HepG2 (cell line): Measurements from ENCODE around the gene ATAD1. TPM values are rescaled to one million over a fixed set of nuclear protein-coding genes. Genes with fewer than 3 reads are reported as not detected.

Experiments
- CBX5 ChIP-seq: sonication (generic); formaldehyde crosslinking; IDR thresholded peaks from 2 replicates; pipeline ENCODE4 v1.4.0; 2020; ENCODE audit warnings: missing genetic modification reagents, borderline replicate concordance
- DMAP1 ChIP-seq: IDR thresholded peaks from 2 replicates; pipeline ENCODE4 v1.6.1; 2016
- MTA3 ChIP-seq: sonication (generic); formaldehyde crosslinking; IDR thresholded peaks from 2 replicates; pipeline ENCODE4 v1.4.0; 2020; ENCODE audit warnings: missing genetic modification reagents
- RARG ChIP-seq: sonication (generic); formaldehyde crosslinking; IDR thresholded peaks from 2 replicates; pipeline ENCODE4 v1.4.0; 2020; ENCODE audit warnings: low read depth, mild to moderate bottlenecking, missing genetic modification reagents
- RXRA ChIP-seq: sonication (generic); formaldehyde crosslinking; IDR thresholded peaks from 2 replicates; pipeline ENCODE4 v1.5.1; 2020; ENCODE audit warnings: missing genetic modification reagents
- SNRNP70 ChIP-seq: fragments of 200-400 bp; formaldehyde crosslinking; IDR thresholded peaks from 2 replicates; pipeline ENCODE4 v1.6.1; 2017; ENCODE audit warnings: mild to moderate bottlenecking, low read depth, low read length, moderate library complexity
- SRF ChIP-seq: IDR thresholded peaks from 2 replicates; pipeline ENCODE4 v1.6.1; 2011; ENCODE audit warnings: mild to moderate bottlenecking, low read depth, low read length, moderate library complexity
- ZFP37 ChIP-seq: sonication (generic); formaldehyde crosslinking; IDR thresholded peaks from 2 replicates; pipeline ENCODE4 v1.4.0; 2020; ENCODE audit warnings: missing genetic modification reagents, borderline replicate concordance
- ZMAT3 ChIP-seq: sonication (generic); formaldehyde crosslinking; conservative IDR thresholded peaks from 2 replicates; pipeline ENCODE4 v1.7.0; 2021; ENCODE audit warnings: missing genetic modification reagents
- ZNF234 ChIP-seq: sonication (generic); formaldehyde crosslinking; conservative IDR thresholded peaks from 2 replicates; pipeline ENCODE4 v1.5.1; 2020; ENCODE audit warnings: mild to moderate bottlenecking, missing genetic modification reagents
- ZNF326 ChIP-seq: sonication (generic); formaldehyde crosslinking; IDR thresholded peaks from 2 replicates; pipeline ENCODE4 v1.4.0; 2020; ENCODE audit warnings: missing genetic modification reagents, borderline replicate concordance
- ZNF34 ChIP-seq: sonication (generic); formaldehyde crosslinking; IDR thresholded peaks from 2 replicates; pipeline ENCODE4 v1.4.0; 2020; ENCODE audit warnings: mild to moderate bottlenecking, missing genetic modification reagents, borderline replicate concordance
- ZNF562 ChIP-seq: sonication (generic); formaldehyde crosslinking; IDR thresholded peaks from 2 replicates; pipeline ENCODE4 v1.8.0; 2022; ENCODE audit warnings: missing genetic modification reagents, borderline replicate concordance
- ZNF607 ChIP-seq: sonication (generic); formaldehyde crosslinking; IDR thresholded peaks from 2 replicates; pipeline ENCODE4 v1.5.1; 2020; ENCODE audit warnings: missing genetic modification reagents, mild to moderate bottlenecking, borderline replicate concordance
- ZNF616 ChIP-seq: sonication (generic); formaldehyde crosslinking; IDR thresholded peaks from 2 replicates; pipeline ENCODE4 v1.5.0; 2020; ENCODE audit warnings: low read depth, mild to moderate bottlenecking, missing genetic modification reagents
- polyA plus RNA-seq, 8 experiments: library from polyadenylated mRNA; depleted of rRNA in 3 of 8; stranded (reverse) in 7 of 8; unstranded in 1 of 8; fragments of >200 nt; fragmentation: Illumina TruSeq in 4 of 8; extraction: Trizol in 4 of 8; gene quantifications; 2 replicates each; pipeline versions ENCODE4 v1.2.1 to v1.2.3, GENCODE V29; 2011 to 2016; ENCODE audit warnings: low read depth in 4 of 8, missing spikeins in 1 of 8, mixed read lengths in 1 of 8; ENCODE audit not compliant: insufficient read depth in 1 of 8
- total RNA-seq, 5 experiments: library from RNA; depleted of rRNA; stranded (reverse); fragments of >200 nt; fragmentation: Illumina TruSeq; extraction: Trizol; gene quantifications; 2 replicates each; pipeline ENCODE4 v1.2.3, GENCODE V29; 2016; ENCODE audit warnings: low read depth in 1 of 5
- TF ChIP-seq, protein P1 (sequence below): sonication (generic); formaldehyde crosslinking; IDR thresholded peaks from 2 replicates; pipeline ENCODE4 v1.5.1; 2020; ENCODE audit warnings: mild to moderate bottlenecking, missing genetic modification reagents, borderline replicate concordance
- TF ChIP-seq, protein P2 (sequence below): sonication (generic); formaldehyde crosslinking; IDR thresholded peaks from 2 replicates; pipeline ENCODE4 v1.5.0; 2020; ENCODE audit warnings: mild to moderate bottlenecking, missing genetic modification reagents
- TF ChIP-seq, protein P3 (sequence below): sonication (generic); formaldehyde crosslinking; IDR thresholded peaks from 2 replicates; pipeline ENCODE4 v1.4.0; 2020; ENCODE audit warnings: missing genetic modification reagents, mild to moderate bottlenecking, borderline replicate concordance
- TF ChIP-seq, protein P4 (sequence below): sonication (generic); formaldehyde crosslinking; IDR thresholded peaks from 2 replicates; pipeline ENCODE4 v1.4.0; 2020; ENCODE audit warnings: missing genetic modification reagents

Gene ATAD1
- total and polyA plus RNA-seq, 2 of the 13 experiments (the other 11 are each of a cell fraction or from before 2014, with no cell fraction given) = 14.9 to 28.2 TPM

DNA sequence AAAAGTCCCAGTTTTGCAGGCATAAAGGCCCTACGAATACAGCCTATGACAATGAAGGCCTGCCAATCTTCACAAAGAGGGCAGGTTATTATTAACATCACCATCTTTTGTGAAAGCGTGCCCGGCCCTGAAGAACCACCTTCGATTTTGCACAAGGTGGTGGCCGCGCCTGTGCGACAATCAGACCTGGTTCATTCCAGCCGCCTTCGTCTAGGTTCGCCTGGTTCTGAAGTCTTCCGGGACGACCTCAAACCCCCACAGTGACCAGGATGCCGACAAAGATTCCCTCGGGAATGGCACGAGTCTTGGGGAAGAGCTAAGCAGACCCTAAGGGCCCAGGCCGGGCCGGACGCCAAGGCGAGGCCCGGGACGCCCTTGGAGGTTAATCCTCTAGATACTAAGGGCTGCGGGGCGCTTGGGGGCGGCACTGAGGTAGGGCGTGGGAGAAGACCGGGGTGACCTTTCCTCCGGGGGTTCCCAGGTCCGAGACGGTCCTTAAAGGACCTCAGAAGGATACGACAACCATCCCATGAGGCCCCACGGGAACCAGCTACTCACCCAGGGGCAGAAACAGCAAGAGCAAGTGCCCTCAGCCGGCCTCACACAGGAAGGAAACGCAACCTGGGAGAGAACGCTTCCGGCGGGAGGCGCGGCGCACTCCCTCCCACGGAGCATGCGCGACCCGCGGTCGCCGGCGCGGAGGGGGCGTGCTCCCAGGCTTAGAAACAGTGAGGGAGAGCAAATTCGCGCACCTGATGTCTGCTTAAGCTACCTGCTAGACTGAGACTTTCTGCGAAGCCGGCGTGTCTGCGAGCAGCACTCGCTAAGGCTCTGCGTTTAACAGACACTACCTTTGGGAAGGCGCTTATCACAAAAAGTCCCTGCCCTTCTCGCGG is at the start of gene ATAD1 (continued):
- TF ChIP-seq, protein P1, sequence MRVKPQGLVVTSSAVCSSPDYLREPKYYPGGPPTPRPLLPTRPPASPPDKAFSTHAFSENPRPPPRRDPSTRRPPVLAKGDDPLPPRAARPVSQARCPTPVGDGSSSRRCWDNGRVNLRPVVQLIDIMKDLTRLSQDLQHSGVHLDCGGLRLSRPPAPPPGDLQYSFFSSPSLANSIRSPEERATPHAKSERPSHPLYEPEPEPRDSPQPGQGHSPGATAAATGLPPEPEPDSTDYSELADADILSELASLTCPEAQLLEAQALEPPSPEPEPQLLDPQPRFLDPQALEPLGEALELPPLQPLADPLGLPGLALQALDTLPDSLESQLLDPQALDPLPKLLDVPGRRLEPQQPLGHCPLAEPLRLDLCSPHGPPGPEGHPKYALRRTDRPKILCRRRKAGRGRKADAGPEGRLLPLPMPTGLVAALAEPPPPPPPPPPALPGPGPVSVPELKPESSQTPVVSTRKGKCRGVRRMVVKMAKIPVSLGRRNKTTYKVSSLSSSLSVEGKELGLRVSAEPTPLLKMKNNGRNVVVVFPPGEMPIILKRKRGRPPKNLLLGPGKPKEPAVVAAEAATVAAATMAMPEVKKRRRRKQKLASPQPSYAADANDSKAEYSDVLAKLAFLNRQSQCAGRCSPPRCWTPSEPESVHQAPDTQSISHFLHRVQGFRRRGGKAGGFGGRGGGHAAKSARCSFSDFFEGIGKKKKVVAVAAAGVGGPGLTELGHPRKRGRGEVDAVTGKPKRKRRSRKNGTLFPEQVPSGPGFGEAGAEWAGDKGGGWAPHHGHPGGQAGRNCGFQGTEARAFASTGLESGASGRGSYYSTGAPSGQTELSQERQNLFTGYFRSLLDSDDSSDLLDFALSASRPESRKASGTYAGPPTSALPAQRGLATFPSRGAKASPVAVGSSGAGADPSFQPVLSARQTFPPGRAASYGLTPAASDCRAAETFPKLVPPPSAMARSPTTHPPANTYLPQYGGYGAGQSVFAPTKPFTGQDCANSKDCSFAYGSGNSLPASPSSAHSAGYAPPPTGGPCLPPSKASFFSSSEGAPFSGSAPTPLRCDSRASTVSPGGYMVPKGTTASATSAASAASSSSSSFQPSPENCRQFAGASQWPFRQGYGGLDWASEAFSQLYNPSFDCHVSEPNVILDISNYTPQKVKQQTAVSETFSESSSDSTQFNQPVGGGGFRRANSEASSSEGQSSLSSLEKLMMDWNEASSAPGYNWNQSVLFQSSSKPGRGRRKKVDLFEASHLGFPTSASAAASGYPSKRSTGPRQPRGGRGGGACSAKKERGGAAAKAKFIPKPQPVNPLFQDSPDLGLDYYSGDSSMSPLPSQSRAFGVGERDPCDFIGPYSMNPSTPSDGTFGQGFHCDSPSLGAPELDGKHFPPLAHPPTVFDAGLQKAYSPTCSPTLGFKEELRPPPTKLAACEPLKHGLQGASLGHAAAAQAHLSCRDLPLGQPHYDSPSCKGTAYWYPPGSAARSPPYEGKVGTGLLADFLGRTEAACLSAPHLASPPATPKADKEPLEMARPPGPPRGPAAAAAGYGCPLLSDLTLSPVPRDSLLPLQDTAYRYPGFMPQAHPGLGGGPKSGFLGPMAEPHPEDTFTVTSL (CRISPR knock-in tag) = peak; percentile 59; the same call in 1 of the 2 replicates
- TF ChIP-seq, protein P2, sequence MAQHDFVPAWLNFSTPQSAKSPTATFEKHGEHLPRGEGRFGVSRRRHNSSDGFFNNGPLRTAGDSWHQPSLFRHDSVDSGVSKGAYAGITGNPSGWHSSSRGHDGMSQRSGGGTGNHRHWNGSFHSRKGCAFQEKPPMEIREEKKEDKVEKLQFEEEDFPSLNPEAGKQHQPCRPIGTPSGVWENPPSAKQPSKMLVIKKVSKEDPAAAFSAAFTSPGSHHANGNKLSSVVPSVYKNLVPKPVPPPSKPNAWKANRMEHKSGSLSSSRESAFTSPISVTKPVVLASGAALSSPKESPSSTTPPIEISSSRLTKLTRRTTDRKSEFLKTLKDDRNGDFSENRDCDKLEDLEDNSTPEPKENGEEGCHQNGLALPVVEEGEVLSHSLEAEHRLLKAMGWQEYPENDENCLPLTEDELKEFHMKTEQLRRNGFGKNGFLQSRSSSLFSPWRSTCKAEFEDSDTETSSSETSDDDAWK (CRISPR knock-in tag) = no peak
- TF ChIP-seq ZNF616 (CRISPR knock-in tag) (no peak), ZNF562 (CRISPR knock-in tag) (no peak), ZMAT3 (CRISPR knock-in tag) (no peak), ZFP37 (no peak), DMAP1 (CRISPR knock-in tag) (peak; percentile 37; the same call in 1 of the 2 replicates), ZNF234 (CRISPR knock-in tag) (0 out of 2 replicates have a peak, but pooled peaks have one; percentile 53), SRF (no peak), ZNF34 (no peak), MTA3 (CRISPR knock-in tag) (no peak), ZNF326 (CRISPR knock-in tag) (no peak), RARG (no peak), SNRNP70 (no peak), RXRA (CRISPR knock-in tag) (peak; percentile 86), CBX5 (no peak), ZNF607 (peak; percentile 75; the same call in 1 of the 2 replicates)
- TF ChIP-seq, protein P3, sequence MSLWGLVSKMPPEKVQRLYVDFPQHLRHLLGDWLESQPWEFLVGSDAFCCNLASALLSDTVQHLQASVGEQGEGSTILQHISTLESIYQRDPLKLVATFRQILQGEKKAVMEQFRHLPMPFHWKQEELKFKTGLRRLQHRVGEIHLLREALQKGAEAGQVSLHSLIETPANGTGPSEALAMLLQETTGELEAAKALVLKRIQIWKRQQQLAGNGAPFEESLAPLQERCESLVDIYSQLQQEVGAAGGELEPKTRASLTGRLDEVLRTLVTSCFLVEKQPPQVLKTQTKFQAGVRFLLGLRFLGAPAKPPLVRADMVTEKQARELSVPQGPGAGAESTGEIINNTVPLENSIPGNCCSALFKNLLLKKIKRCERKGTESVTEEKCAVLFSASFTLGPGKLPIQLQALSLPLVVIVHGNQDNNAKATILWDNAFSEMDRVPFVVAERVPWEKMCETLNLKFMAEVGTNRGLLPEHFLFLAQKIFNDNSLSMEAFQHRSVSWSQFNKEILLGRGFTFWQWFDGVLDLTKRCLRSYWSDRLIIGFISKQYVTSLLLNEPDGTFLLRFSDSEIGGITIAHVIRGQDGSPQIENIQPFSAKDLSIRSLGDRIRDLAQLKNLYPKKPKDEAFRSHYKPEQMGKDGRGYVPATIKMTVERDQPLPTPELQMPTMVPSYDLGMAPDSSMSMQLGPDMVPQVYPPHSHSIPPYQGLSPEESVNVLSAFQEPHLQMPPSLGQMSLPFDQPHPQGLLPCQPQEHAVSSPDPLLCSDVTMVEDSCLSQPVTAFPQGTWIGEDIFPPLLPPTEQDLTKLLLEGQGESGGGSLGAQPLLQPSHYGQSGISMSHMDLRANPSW = no peak
- TF ChIP-seq, protein P4, sequence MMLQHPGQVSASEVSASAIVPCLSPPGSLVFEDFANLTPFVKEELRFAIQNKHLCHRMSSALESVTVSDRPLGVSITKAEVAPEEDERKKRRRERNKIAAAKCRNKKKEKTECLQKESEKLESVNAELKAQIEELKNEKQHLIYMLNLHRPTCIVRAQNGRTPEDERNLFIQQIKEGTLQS (CRISPR knock-in tag) = no peak; the same call in 1 of the 2 replicates
